B cell (primary cell): ENCODE data around the gene MTMR6. TPM values are rescaled to one million over a fixed set of nuclear protein-coding genes. Genes with fewer than 3 reads are reported as not detected.

Experiments
- ATAC-seq: fragments of 200-7000 bp; cut with Tn5 transposase; one replicate; pipeline ENCODE4 v1.10.0; 2021; ENCODE audit warnings: low read depth, mild to moderate bottlenecking, moderate number of reproducible peaks, moderate library complexity
- CTCF ChIA-PET: fragments of 350-600 bp; sonication (Branson Sonifier 250); formaldehyde crosslinking; loops from one replicate; lab custom pipeline; 2021; ENCODE audit warnings: antibody characterized with exemption, inconsistent platforms; lab: Charles Lee
- POLR2A ChIA-PET: fragments of 350-600 bp; sonication (Branson Sonifier 250); formaldehyde crosslinking; loops from one replicate; lab custom pipeline; 2021; ENCODE audit warnings: antibody characterized with exemption; lab: Charles Lee
- DNase-seq: peaks from one replicate; pipeline ENCODE4 v3.0.0; 2013
- H2AFZ ChIP-seq: 2 replicates; pipeline ENCODE4 v1.6.1; 2012; ENCODE audit warnings: mild to moderate bottlenecking, low read depth, low read length; ENCODE audit not compliant: insufficient read depth, poor library complexity, severe bottlenecking
- H3K27ac ChIP-seq, 2 donors: 1 replicate in 1 of 2; 2 replicates in 1 of 2; pipeline ENCODE4 v1.5.1; 2012 to 2013; ENCODE audit warnings: low read length in 2 of 2, mild to moderate bottlenecking in 2 of 2, moderate library complexity in 1 of 2
- H3K27me3 ChIP-seq, 4 experiments: fragments of 200-600 bp in 1 of 4; sonication (generic) in 1 of 4; replicated peaks in 1 of 4; 1 replicate in 2 of 4; 2 replicates in 2 of 4; pipeline versions ENCODE4 v1.6.1 to v1.7.0; 2013 to 2016; ENCODE audit warnings: low read length in 3 of 4, mild to moderate bottlenecking in 2 of 4, mixed read lengths in 1 of 4, moderate library complexity in 1 of 4; ENCODE audit not compliant: insufficient read depth in 4 of 4, control insufficient read depth in 3 of 4; ENCODE audit errors: control extremely low read depth in 1 of 4
- H3K36me3 ChIP-seq, 2 experiments: replicated peaks in 1 of 2; 1 replicate in 1 of 2; 2 replicates in 1 of 2; pipeline versions ENCODE4 v1.6.1 to v1.7.1; 2013; ENCODE audit warnings: low read length in 1 of 2; ENCODE audit not compliant: insufficient read depth in 2 of 2, control insufficient read depth in 1 of 2; ENCODE audit errors: control extremely low read depth in 1 of 2, extremely low read depth in 1 of 2
- H3K4me1 ChIP-seq, 2 donors: fragments of 200-600 bp in 1 of 2; sonication (generic) in 1 of 2; 1 replicate in 1 of 2; 2 replicates in 1 of 2; pipeline versions ENCODE4 v1.5.1 to v1.6.1; 2013 to 2017; ENCODE audit warnings: low read length in 2 of 2; ENCODE audit not compliant: control insufficient read depth in 2 of 2, insufficient read depth in 2 of 2
- H3K4me2 ChIP-seq: replicated peaks from 2 replicates; pipeline ENCODE3; 2012; ENCODE audit warnings: mild to moderate bottlenecking, low read depth, low read length; ENCODE audit not compliant: poor library complexity, severe bottlenecking
- H3K4me3 ChIP-seq, 5 experiments: fragments of 200-600 bp in 1 of 5; sonication (generic) in 1 of 5; 1 replicate in 3 of 5; 2 replicates in 2 of 5; pipeline versions ENCODE4 v1.5.1 to v1.7.0; 2011 to 2016; ENCODE audit warnings: low read length in 4 of 5, mild to moderate bottlenecking in 4 of 5, low read depth in 2 of 5, control low read depth in 1 of 5, moderate library complexity in 1 of 5; ENCODE audit not compliant: insufficient read depth in 1 of 5; ENCODE audit errors: control extremely low read depth in 1 of 5, extremely low read depth in 1 of 5
- H3K79me2 ChIP-seq: fragments of 200-600 bp; sonication (generic); one replicate; pipeline ENCODE4 v1.6.0; 2016; ENCODE audit warnings: low read length; ENCODE audit not compliant: control insufficient read depth, insufficient read depth
- H3K9ac ChIP-seq: fragments of 200-600 bp; sonication (generic); 2 replicates; pipeline ENCODE4 v1.6.1; 2017; ENCODE audit warnings: mild to moderate bottlenecking, low read length, moderate library complexity
- H3K9me3 ChIP-seq, 3 donors: one replicate each; pipeline versions ENCODE4 v1.6.1 to v1.7.1; 2013; ENCODE audit warnings: low read length in 2 of 3; ENCODE audit not compliant: control insufficient read depth in 2 of 3, insufficient read depth in 1 of 3; ENCODE audit errors: control extremely low read depth in 1 of 3
- H4K20me1 ChIP-seq: 2 replicates; pipeline ENCODE4 v1.6.0; 2012; ENCODE audit warnings: mild to moderate bottlenecking, low read length; ENCODE audit not compliant: insufficient read depth, control insufficient read depth, poor library complexity, severe bottlenecking
- H3K27ac Mint-ChIP-seq: one replicate; pipeline ENCODE4 v1.8.0; 2021; ENCODE audit warnings: mixed read lengths
- H3K27me3 Mint-ChIP-seq: one replicate; pipeline ENCODE4 v1.8.0; 2021; ENCODE audit warnings: mixed read lengths
- H3K4me1 Mint-ChIP-seq: one replicate; pipeline ENCODE4 v1.8.0; 2021; ENCODE audit warnings: mixed read lengths
- H3K4me3 Mint-ChIP-seq: one replicate; pipeline ENCODE4 v1.8.0; 2021; ENCODE audit warnings: mixed read lengths
- H3K9me3 Mint-ChIP-seq: one replicate; pipeline ENCODE4 v1.8.0; 2022; ENCODE audit warnings: mixed read lengths; ENCODE audit not compliant: insufficient read depth
- CTCF ChIP-seq: fragments of 200-600 bp; IDR thresholded peaks from one replicate; pipeline ENCODE4 v1.8.0; 2022; ENCODE audit warnings: antibody characterized with exemption, mild to moderate bottlenecking
- EZH2 ChIP-seq: IDR thresholded peaks from 2 replicates; pipeline ENCODE4 v1.6.1; 2012; ENCODE audit warnings: borderline replicate concordance, low read depth, mild to moderate bottlenecking, moderate library complexity, low read length; ENCODE audit not compliant: insufficient read depth, poor library complexity, severe bottlenecking
- WGBS: methylation state at CpG from one replicate; pipeline ENCODE4 v1.1.5; 2013; ENCODE audit warnings: missing lambda C conversion rate; ENCODE audit not compliant: insufficient coverage; 5-methylcytosine and 5-hydroxymethylcytosine counted together
- intact Hi-C: fragments of 100-400 bp; cut with micrococcal nuclease; formaldehyde crosslinking; loops from one replicate; pipeline ENCODE4 v1.10.0; 2022
- polyA plus RNA-seq: library from polyadenylated mRNA; depleted of rRNA; stranded (reverse); fragments of >200 nt; gene quantifications from 2 replicates; pipeline ENCODE4 v1.2.3, GENCODE V29; 2012
- total RNA-seq, 2 donors: library from RNA; stranded (reverse); fragments of 120-200 nt in 1 of 2; gene quantifications; 1 replicate in 1 of 2; 2 replicates in 1 of 2; pipeline versions ENCODE4 v1.2.3 to v1.2.4, GENCODE V29; 2013 to 2022

The MTMR6 gene
- total and polyA plus RNA-seq, 2 donors (not counting 1 experiment from before 2014, with no cell fraction given), result 3.7 to 21.4 TPM

DNA sequence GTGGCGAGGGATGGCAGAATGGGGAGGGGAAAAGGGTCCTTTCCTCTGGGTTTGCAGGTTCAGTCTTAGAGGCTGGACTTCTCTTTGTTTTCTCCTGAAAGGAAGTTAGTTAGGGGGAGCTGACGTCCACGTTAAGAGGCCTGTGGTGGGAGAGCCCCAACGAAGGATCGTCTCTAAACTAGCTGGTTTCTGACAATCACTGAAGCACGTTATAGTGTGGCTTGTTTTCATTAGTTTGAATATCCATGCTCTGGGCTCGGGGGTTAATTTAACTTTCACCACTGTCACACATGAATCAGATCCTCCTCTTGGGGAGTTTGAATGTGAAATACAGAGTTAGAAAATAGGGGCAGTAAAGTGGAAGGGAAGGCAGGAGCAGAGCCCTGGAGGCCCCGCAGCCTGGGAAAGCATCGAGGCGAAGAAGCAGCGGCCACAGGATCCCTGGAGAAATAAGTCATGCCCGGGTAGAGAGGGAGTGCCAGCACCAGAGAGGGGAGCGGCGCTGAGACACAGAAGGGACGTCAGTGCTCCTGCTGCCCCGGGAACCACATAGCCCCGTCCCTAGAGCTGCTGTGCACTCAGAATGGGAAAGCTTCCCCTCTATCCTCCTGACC, 84.1 kb downstream of the MTMR6 start:
- H3K9me3 ChIP-seq, result peaks cover 0 to 11% (median 0%) of the 10 kb centered on the region in 3 donors
- no peaks in the 10 kb centered on the region for H4K20me1 ChIP-seq
- intact Hi-C loops, result no loop called here
- ChIA-PET POLR2A (no interaction called here), CTCF (no interaction called here)
- H3K27ac ChIP-seq, result no peak overlapping the region
- no peak overlapping the region for H3K9ac ChIP-seq
- TF ChIP-seq EZH2 (no peak), CTCF (no peak)
- DNase-seq, result no peak
- Mint-ChIP-seq H3K27me3 (peaks cover 30% of the 10 kb centered on the region), H3K4me1 (no peaks in the 10 kb centered on the region), H3K9me3 (peaks cover 2% of the 10 kb centered on the region), H3K4me3 (no peak overlapping the region), H3K27ac (no peak overlapping the region)
- no peak overlapping the region for H2AFZ ChIP-seq
- H3K4me1 ChIP-seq, result no peaks in the 10 kb centered on the region
- H3K27me3 ChIP-seq, result peaks cover 0 to 7% (median 2%) of the 10 kb centered on the region in 4 experiments
- H3K36me3 ChIP-seq, result no peaks in the 10 kb centered on the region
- H3K79me2 ChIP-seq, result no peaks in the 10 kb centered on the region
- H3K4me3 ChIP-seq, result no peak overlapping the region
- no peak overlapping the region for H3K4me2 ChIP-seq
- no peak for ATAC-seq
- 28% methylated on average over 12 of the region's 17 CpGs for WGBS

DNA sequence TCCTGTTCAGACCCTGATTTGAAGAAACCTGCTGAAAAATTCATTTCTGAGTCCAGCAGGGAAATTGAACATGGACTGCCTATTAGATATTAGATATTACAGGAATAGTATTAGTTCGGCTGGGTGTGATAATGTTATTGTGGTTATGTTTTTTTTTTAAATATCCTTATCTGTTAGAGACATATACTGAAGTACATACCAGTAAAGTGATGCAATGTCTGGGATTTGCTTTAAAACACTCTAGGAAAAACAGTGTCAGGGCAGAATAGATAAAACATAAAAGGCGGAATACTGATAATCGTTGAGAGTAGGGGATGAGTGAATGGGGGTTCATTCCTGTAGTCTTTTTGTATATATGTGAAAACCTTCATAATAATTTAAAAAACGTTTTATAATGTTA, 86.5 kb downstream of the MTMR6 start:
- WGBS, result no CpG with 5 or more reads among the region's 4 CpGs
- Histone ChIP-seq H3K27me3 (peaks cover 0 to 7% (median 2%) of the 10 kb centered on the region in 4 experiments), H3K79me2 (no peaks in the 10 kb centered on the region), H3K9me3 (peaks cover 0 to 11% (median 0%) of the 10 kb centered on the region in 3 donors), H3K36me3 (no peaks in the 10 kb centered on the region), H2AFZ (no peak overlapping the region), H4K20me1 (no peaks in the 10 kb centered on the region), H3K4me1 (no peaks in the 10 kb centered on the region), H3K27ac (no peak overlapping the region), H3K9ac (no peak overlapping the region), H3K4me3 (no peak overlapping the region), H3K4me2 (no peak overlapping the region)
- Mint-ChIP-seq H3K27ac (no peak overlapping the region), H3K9me3 (peaks cover 2% of the 10 kb centered on the region), H3K4me3 (no peak overlapping the region), H3K4me1 (no peaks in the 10 kb centered on the region), H3K27me3 (peaks cover 31% of the 10 kb centered on the region)
- DNase-seq (no peak), ATAC-seq (no peak)
- ChIA-PET POLR2A (no interaction called here), CTCF (no interaction called here)
- TF ChIP-seq CTCF, result no peak
- TF ChIP-seq EZH2, result no peak
- intact Hi-C loops, result no loop called here
